Measurements from ENCODE around the gene GINS3. TPM values are rescaled to one million over a fixed set of nuclear protein-coding genes. Genes with fewer than 3 reads are reported as not detected.

The GINS3 gene
- total RNA-seq, 1 experiment from 2014 or later, result 46.4 TPM

DNA sequence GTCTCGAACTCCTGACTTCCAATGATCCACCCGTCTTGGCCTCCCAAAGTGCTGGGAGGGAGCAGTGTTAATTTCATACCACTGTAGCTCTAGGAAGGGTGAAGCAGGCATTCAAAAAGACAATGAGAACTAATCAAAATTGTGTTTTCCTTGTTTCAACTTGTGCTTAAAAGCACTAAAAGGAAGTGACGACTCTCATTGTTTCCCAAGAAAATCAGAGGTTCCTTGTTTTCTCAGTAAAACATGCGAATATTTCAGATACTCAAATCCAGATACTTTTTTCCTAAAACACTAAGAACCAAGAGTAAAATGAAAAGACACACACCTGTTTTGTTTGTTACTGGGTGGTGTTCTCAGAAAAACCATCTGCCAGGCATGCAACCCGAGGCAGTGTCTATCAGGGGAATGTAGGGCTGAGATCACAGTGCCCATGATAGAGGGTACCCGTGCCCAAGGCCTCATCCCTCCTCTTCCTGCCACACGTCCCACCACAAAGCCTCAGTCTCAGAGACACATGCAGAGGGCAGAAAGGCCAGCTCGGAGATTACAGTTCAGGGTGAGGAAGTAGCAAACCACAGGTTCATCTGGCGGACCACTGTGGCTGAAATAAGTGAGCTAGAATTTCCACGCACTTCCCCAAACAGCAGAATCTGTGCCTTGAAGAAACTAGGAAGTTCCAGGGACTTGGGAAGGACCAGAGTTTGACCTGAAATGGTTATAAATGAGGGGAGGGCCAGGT, 33.7 kb downstream of the GINS3 start:
- H3K27me3 ChIP-seq, result peaks cover 5% of the 10 kb centered on the region
- no peak overlapping the region for H3K4me3 ChIP-seq
- H3K9me3 ChIP-seq (replicated peaks), result no peaks in the 10 kb centered on the region
- peaks cover 5% of the 10 kb centered on the region; the same call in 1 of the 2 replicates for H3K4me1 ChIP-seq
- peak in 1 of 2 experiments; percentile 55 for DNase-seq
- no peaks in the 10 kb centered on the region for H3K36me3 ChIP-seq
- H3K27ac ChIP-seq, result no peak overlapping the region

- Histone ChIP-seq H3K27me3 (peaks cover 12% of the 10 kb centered on the region), H3K4me3 (no peak overlapping the region), H3K4me1 (peaks cover 5% of the 10 kb centered on the region; the same call in 1 of the 2 replicates), H3K9me3 (replicated peaks) (no peaks in the 10 kb centered on the region), H3K27ac (no peak overlapping the region), H3K36me3 (no peaks in the 10 kb centered on the region)
- no peak for DNase-seq
Measured at GRCh38 chr16:58426966-58427365, 34.7 kb downstream of the GINS3 start.

GRCh38 chr16:58428621-58429542, 36.6 kb downstream of the GINS3 start:
- Histone ChIP-seq H3K4me1 (peaks cover 5% of the 10 kb centered on the region; the same call in 1 of the 2 replicates), H3K9me3 (replicated peaks) (no peaks in the 10 kb centered on the region), H3K27me3 (peaks cover 12% of the 10 kb centered on the region), H3K4me3 (no peak overlapping the region), H3K36me3 (no peaks in the 10 kb centered on the region), H3K27ac (no peak overlapping the region)
- DNase-seq, result no peak

- Histone ChIP-seq H3K9me3 (replicated peaks) (no peaks in the 10 kb centered on the region), H3K4me1 (peaks cover 5% of the 10 kb centered on the region; the same call in 1 of the 2 replicates), H3K4me3 (no peak overlapping the region), H3K36me3 (no peaks in the 10 kb centered on the region), H3K27ac (no peak overlapping the region), H3K27me3 (peaks cover 12% of the 10 kb centered on the region)
- no peak for DNase-seq
Measured at GRCh38 chr16:58430718-58431117, 38.4 kb downstream of the GINS3 start.

GRCh38 chr16:58433569-58433951, 41.3 kb downstream of the GINS3 start:
- no peak overlapping the region for H3K4me3 ChIP-seq
- peaks cover 7% of the 10 kb centered on the region; the same call in 1 of the 2 replicates for H3K27me3 ChIP-seq
- no peaks in the 10 kb centered on the region for H3K9me3 ChIP-seq (replicated peaks)
- no peaks in the 10 kb centered on the region for H3K36me3 ChIP-seq
- H3K27ac ChIP-seq, result no peak overlapping the region
- peaks cover 7% of the 10 kb centered on the region for H3K4me1 ChIP-seq
- no peak for DNase-seq

- Histone ChIP-seq H3K36me3 (no peaks in the 10 kb centered on the region), H3K4me1 (peaks cover 16% of the 10 kb centered on the region), H3K9me3 (replicated peaks) (no peaks in the 10 kb centered on the region), H3K27me3 (peaks cover 7% of the 10 kb centered on the region; the same call in 1 of the 2 replicates), H3K4me3 (no peak overlapping the region), H3K27ac (no peak overlapping the region)
- DNase-seq, result no peak
Measured at GRCh38 chr16:58435779-58436178, 43.5 kb downstream of the GINS3 start.

GRCh38 chr16:58440131-58440530, 47.9 kb downstream of the GINS3 start:
- no peaks in the 10 kb centered on the region for H3K36me3 ChIP-seq
- H3K9me3 ChIP-seq (replicated peaks), result no peaks in the 10 kb centered on the region
- peaks cover 16% of the 10 kb centered on the region for H3K4me1 ChIP-seq
- H3K27ac ChIP-seq, result no peak overlapping the region
- no peak overlapping the region for H3K4me3 ChIP-seq
- DNase-seq, result no peak
- no peaks in the 10 kb centered on the region for H3K27me3 ChIP-seq

DNA sequence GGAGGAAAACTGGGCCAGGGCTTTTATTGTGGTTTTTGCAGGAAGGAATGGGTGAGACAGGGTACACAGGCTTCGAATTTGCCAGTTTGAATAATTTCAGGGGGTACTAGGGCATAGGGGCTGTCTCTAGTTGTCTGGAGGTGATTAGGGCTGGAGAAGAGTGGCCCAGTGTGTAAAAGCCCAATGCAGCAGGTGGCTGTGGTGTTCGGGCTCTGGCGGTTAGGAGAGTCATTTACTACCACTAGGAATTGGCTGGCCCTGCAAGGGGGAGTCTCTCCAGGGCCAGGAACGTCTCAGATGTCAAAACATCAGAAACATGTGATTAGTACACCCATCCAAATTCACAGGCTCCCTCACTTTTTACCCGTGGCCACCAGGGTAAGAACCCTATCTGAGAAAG, 50.3 kb downstream of the GINS3 start:
- Histone ChIP-seq H3K27ac (no peak overlapping the region), H3K4me3 (no peak overlapping the region), H3K36me3 (no peaks in the 10 kb centered on the region), H3K9me3 (replicated peaks) (no peaks in the 10 kb centered on the region), H3K4me1 (peaks cover 16% of the 10 kb centered on the region), H3K27me3 (no peaks in the 10 kb centered on the region)
- peak; percentile 23 to 68 for DNase-seq

- no peaks in the 10 kb centered on the region for H3K9me3 ChIP-seq (replicated peaks)
- H3K27me3 ChIP-seq, result 0 out of 2 replicates have a peak, but pooled peaks cover 3% of the 10 kb centered on the region
- no peaks in the 10 kb centered on the region for H3K36me3 ChIP-seq
- no peak overlapping the region for H3K27ac ChIP-seq
- peaks cover 10% of the 10 kb centered on the region for H3K4me1 ChIP-seq
- no peak overlapping the region for H3K4me3 ChIP-seq
- no peak for DNase-seq
Measured at GRCh38 chr16:58443783-58444182, 51.5 kb downstream of the GINS3 start.

DNA sequence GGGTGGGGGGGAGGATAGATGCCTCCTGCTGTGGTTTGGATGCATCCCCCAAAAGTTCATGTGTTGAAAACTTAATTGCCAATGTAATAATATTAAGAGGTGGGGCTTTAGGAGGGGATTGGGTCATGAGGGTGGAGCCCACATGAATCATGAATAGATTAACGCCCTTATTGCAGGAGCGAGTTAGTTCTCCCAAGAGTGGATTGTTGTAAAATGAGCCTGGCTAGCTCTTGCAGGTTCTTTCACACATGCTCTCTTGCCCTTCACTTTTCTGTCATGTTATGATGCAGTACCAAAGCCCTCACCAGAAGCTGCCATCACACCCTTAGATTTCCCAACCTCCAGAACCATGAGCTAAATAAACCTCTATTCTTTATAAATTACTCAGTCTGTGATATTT, 52.0 kb downstream of the GINS3 start:
- Histone ChIP-seq H3K36me3 (no peaks in the 10 kb centered on the region), H3K27ac (no peak overlapping the region), H3K4me1 (peaks cover 5% of the 10 kb centered on the region), H3K27me3 (0 out of 2 replicates have a peak, but pooled peaks cover 3% of the 10 kb centered on the region), H3K9me3 (replicated peaks) (no peaks in the 10 kb centered on the region), H3K4me3 (no peak overlapping the region)
- DNase-seq, result no peak

DNA sequence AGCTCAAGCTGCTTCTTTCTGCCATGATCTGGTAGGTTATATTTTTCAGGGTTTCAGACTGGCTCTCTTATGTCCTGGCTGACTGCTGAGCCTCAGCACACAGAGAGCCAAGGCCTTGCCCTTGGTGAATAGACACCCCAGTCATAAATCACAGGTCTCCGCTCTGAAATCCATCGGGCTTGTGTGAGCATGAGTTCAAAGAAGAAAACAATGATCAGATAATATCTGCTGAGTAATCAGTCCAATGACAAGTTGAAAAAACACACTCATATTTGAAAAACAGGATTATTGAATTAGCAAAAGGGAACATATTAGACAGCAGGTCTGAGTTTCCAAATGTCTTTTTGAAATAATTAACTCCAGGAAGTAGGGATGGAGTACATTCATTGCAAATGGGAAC, 56.6 kb downstream of the GINS3 start:
- DNase-seq, result no peak
- Histone ChIP-seq H3K36me3 (no peaks in the 10 kb centered on the region), H3K27ac (no peak overlapping the region), H3K4me3 (no peak overlapping the region), H3K9me3 (replicated peaks) (no peaks in the 10 kb centered on the region), H3K4me1 (no peaks in the 10 kb centered on the region), H3K27me3 (peaks cover 3% of the 10 kb centered on the region; the same call in 1 of the 2 replicates)

DNA sequence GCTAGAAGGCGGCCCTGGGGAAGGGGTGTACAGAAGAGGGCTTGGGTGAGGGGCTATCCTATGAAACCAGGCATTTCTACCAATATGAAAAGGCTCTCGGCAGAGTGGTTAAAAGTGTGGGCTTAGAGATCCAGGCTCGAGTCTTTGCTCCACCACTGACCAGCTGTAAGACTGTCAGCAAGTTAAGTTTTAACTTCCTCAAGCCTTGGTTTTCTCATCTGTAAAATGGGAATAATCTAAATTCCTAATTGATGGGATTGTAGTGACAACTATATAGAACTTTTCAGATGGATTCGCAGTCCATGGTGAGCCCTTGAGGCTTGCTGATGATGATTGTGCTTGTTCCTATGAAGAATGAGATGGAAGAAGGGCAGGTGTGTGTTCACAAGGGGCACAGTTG, 57.0 kb downstream of the GINS3 start:
- Histone ChIP-seq H3K27me3 (peaks cover 3% of the 10 kb centered on the region; the same call in 1 of the 2 replicates), H3K4me3 (no peak overlapping the region), H3K36me3 (no peaks in the 10 kb centered on the region), H3K9me3 (replicated peaks) (no peaks in the 10 kb centered on the region), H3K4me1 (no peaks in the 10 kb centered on the region), H3K27ac (no peak overlapping the region)
- DNase-seq, result no peak

GRCh38 chr16:58449768-58450167, 57.5 kb downstream of the GINS3 start:
- H3K27ac ChIP-seq, result no peak overlapping the region
- peaks cover 3% of the 10 kb centered on the region; the same call in 1 of the 2 replicates for H3K27me3 ChIP-seq
- no peak for DNase-seq
- no peaks in the 10 kb centered on the region for H3K36me3 ChIP-seq
- no peak overlapping the region for H3K4me3 ChIP-seq
- no peaks in the 10 kb centered on the region for H3K9me3 ChIP-seq (replicated peaks)
- no peaks in the 10 kb centered on the region for H3K4me1 ChIP-seq

GRCh38 chr16:58450590-58450989, 58.3 kb downstream of the GINS3 start:
- Histone ChIP-seq H3K4me1 (no peaks in the 10 kb centered on the region), H3K36me3 (no peaks in the 10 kb centered on the region), H3K27me3 (peaks cover 6% of the 10 kb centered on the region; the same call in 1 of the 2 replicates), H3K27ac (no peak overlapping the region), H3K9me3 (replicated peaks) (no peaks in the 10 kb centered on the region), H3K4me3 (no peak overlapping the region)
- DNase-seq, result no peak

DNA sequence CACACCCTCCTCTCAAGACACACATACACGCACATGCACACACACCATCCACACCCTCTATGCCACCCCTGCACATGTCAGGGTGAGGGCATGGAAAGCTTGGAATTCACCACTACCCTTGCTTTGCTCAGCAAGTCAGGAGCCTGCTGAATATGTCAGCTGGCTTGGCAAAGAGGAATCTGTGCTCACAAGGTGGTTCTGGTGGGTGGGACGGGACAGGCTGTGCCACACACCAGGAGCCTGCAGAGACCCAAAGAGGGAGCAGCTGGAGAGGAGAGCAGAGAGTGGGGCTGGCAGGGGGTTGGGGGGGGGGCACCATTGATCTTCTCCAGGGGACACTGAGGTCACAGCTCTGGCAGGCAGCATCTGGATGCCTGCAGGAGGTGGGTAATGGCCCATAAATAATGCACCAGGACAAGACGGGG, 59.0 kb downstream of the GINS3 start:
- Histone ChIP-seq H3K4me1 (no peaks in the 10 kb centered on the region), H3K27ac (no peak overlapping the region), H3K27me3 (peaks cover 6% of the 10 kb centered on the region; the same call in 1 of the 2 replicates), H3K4me3 (no peak overlapping the region), H3K9me3 (replicated peaks) (no peaks in the 10 kb centered on the region), H3K36me3 (no peaks in the 10 kb centered on the region)
- no peak for DNase-seq

Measured in SJCRH30 (cell line).